Suprapubic skin (tissue), 4 donors: ENCODE results near the gene L1CAM. TPM values are rescaled to one million over a fixed set of nuclear protein-coding genes. Genes with fewer than 3 reads are reported as not detected.

ENCODE experiments used
- DNase-seq, 2 donors: peaks; one replicate each; pipeline ENCODE4 v3.0.0-alpha.2; 2019; ENCODE audit warnings: low spot score in 2 of 2
- H3K27ac ChIP-seq: fragments of 200-600 bp; sonication (generic); one replicate; pipeline ENCODE4 v1.5.1; 2019
- H3K27me3 ChIP-seq: fragments of 200-600 bp; sonication (generic); one replicate; pipeline ENCODE4 v1.5.1; 2019
- H3K36me3 ChIP-seq: fragments of 200-600 bp; sonication (generic); one replicate; pipeline ENCODE4 v1.5.1; 2019
- H3K4me1 ChIP-seq: fragments of 200-600 bp; sonication (generic); one replicate; pipeline ENCODE4 v1.5.1; 2019
- H3K4me3 ChIP-seq: fragments of 200-600 bp; sonication (generic); one replicate; pipeline ENCODE4 v1.5.1; 2019; ENCODE audit warnings: mild to moderate bottlenecking
- H3K9me3 ChIP-seq: fragments of 200-600 bp; sonication (generic); one replicate; pipeline ENCODE4 v1.5.1; 2019
- EP300 ChIP-seq: sonication (generic); formaldehyde crosslinking; IDR thresholded peaks from one replicate; pipeline ENCODE4 v1.6.1; 2017; ENCODE audit warnings: antibody characterized with exemption
- POLR2A ChIP-seq, 2 donors: fragments of 450-650 bp; IDR thresholded peaks; one replicate each; pipeline ENCODE4 v1.6.1; 2017; ENCODE audit warnings: antibody characterized with exemption in 2 of 2, mild to moderate bottlenecking in 2 of 2, moderate library complexity in 2 of 2
- POLR2AphosphoS5 ChIP-seq, 3 donors: sonication (generic); formaldehyde crosslinking; IDR thresholded peaks; one replicate each; pipeline ENCODE4 v1.6.1; 2017; ENCODE audit warnings: antibody characterized with exemption in 3 of 3
- WGBS: methylation state at CpG from one replicate; pipeline ENCODE4 v1.1.5; 2018; 5-methylcytosine and 5-hydroxymethylcytosine counted together
- total RNA-seq, 4 donors: library from RNA; depleted of rRNA; stranded (reverse); fragments of >200 nt; gene quantifications; one replicate each; pipeline ENCODE4 v1.1.0, GENCODE V29; 2016
- TF ChIP-seq, protein P1 (sequence below), 2 donors: fragments of 200-600 bp in 1 of 2; fragments of 450-650 bp in 1 of 2; sonication (generic) in 1 of 2; IDR thresholded peaks; one replicate each; pipeline ENCODE4 v1.5.1; 2016 to 2019; ENCODE audit warnings: antibody characterized with exemption in 2 of 2, mild to moderate bottlenecking in 1 of 2, moderate library complexity in 1 of 2

Gene L1CAM
- total RNA-seq, 4 donors from 2014 or later: 4.1 to 10.4 (median 8.5) TPM

DNA sequence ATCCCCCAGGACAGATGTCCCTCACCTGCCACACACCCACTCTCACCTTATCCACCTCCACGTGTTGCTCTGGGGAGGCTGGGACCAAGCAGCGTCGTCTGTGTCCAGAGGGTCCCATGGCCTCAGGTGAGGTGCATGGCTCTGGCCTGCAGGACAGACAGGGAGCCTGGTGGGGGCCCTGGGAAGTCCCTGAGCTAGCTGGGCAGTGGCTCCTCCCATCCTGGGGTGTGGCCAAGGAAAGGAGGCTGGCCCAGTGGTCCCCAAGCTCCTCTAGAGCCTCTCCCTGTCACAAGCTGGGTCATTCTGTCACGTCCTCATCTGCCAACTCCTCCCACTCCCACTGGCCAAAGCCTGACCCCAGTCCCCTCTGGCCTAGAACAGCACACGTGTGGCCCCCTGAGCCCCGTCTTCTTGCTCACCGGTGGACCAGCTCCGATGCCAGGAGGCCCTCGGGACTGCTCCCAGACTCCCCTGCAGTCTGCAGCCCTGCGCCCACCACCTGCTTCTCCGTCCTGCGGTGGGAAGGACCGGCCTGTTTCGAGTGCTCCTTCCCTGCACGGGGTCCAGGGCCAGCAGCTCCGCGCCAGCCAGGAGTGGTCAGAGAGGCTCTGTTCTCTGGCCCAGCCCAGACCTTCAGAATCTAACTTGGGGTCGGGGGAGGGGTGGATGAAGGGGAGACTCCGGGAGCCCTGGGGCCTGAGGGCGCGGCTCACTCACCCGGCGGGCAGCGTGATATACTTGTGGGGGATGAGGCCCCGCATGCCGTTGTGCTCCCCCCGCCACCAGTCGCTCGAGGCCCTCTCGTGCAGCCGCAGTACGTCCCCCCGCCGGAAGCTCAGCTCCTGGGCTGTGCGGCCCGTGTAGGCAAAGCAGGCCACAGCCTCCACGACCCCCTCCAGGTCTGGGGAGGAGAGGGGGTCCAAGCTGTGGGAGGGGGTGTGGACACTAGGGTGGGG lies 23.3 kb upstream of the L1CAM start:
- Histone ChIP-seq H3K4me1 (peaks cover 2% of the 10 kb centered on the region), H3K9me3 (no peaks in the 10 kb centered on the region), H3K27ac (no peak overlapping the region), H3K27me3 (no peaks in the 10 kb centered on the region), H3K4me3 (no peak overlapping the region), H3K36me3 (no peaks in the 10 kb centered on the region)
- no peak for DNase-seq
- TF ChIP-seq, protein P1, sequence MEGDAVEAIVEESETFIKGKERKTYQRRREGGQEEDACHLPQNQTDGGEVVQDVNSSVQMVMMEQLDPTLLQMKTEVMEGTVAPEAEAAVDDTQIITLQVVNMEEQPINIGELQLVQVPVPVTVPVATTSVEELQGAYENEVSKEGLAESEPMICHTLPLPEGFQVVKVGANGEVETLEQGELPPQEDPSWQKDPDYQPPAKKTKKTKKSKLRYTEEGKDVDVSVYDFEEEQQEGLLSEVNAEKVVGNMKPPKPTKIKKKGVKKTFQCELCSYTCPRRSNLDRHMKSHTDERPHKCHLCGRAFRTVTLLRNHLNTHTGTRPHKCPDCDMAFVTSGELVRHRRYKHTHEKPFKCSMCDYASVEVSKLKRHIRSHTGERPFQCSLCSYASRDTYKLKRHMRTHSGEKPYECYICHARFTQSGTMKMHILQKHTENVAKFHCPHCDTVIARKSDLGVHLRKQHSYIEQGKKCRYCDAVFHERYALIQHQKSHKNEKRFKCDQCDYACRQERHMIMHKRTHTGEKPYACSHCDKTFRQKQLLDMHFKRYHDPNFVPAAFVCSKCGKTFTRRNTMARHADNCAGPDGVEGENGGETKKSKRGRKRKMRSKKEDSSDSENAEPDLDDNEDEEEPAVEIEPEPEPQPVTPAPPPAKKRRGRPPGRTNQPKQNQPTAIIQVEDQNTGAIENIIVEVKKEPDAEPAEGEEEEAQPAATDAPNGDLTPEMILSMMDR (IDR thresholded peaks at IDR 0.05): no peak
- TF ChIP-seq POLR2AphosphoS5 (IDR thresholded peaks at IDR 0.05): no peak
- TF ChIP-seq EP300: no peak
- no peak for TF ChIP-seq POLR2A (IDR thresholded peaks at IDR 0.05)
- 77% methylated on average over 15 of the region's 37 CpGs for WGBS

DNA sequence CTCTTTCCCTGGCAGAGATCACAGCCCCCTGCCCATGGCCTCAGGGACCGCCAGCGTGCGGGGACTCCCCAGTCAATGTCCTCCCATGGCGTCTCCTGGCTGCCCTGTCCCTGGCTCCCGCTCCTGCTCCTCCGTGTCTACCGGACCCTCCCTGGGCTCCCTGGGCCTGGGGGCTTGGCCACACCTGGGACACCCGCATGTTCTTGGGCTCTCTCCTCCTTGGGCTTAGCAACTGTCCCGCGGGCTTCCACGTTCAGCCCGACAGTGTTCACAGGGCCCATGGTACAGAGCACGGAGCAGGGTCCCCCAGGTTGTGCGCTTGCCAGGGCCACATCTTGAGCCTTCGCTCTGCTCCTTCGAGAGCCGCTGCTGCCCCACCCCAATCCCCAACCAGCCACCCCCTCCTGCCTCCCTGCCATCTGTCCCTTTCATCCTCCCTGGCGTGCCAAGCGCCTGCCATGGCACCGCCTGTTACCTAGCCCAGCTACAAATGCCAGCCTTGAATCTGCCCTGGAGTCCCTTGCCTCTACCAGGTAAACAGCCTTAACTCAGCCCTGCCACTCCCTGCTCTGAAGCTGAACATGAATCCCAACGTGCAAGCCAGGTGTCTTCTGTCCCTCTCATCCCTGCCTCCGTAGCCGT lies 22.4 kb upstream of the L1CAM start:
- H3K36me3 ChIP-seq: no peaks in the 10 kb centered on the region
- no peaks in the 10 kb centered on the region for H3K9me3 ChIP-seq
- no peak for DNase-seq
- 80% methylated on average over 19 of the region's 23 CpGs for WGBS
- H3K4me1 ChIP-seq: peaks cover 11% of the 10 kb centered on the region
- H3K27me3 ChIP-seq: no peaks in the 10 kb centered on the region
- H3K27ac ChIP-seq: no peak overlapping the region
- no peak overlapping the region for H3K4me3 ChIP-seq
- TF ChIP-seq POLR2AphosphoS5 (IDR thresholded peaks at IDR 0.05) (no peak), POLR2A (IDR thresholded peaks at IDR 0.05) (no peak), EP300 (no peak)
- TF ChIP-seq, protein P1 (IDR thresholded peaks at IDR 0.05): no peak

- Histone ChIP-seq H3K27ac (no peak overlapping the region), H3K36me3 (no peaks in the 10 kb centered on the region), H3K4me3 (no peak overlapping the region), H3K4me1 (peaks cover 11% of the 10 kb centered on the region), H3K27me3 (no peaks in the 10 kb centered on the region), H3K9me3 (no peaks in the 10 kb centered on the region)
- TF ChIP-seq EP300 (no peak), POLR2AphosphoS5 (IDR thresholded peaks at IDR 0.05) (no peak), POLR2A (IDR thresholded peaks at IDR 0.05) (no peak)
- TF ChIP-seq, protein P1 (IDR thresholded peaks at IDR 0.05): no peak
- WGBS: 75% methylated on average over 10 of the region's 12 CpGs
- no peak for DNase-seq
Measured at GRCh38 chrX:153907456-153907855, 21.5 kb upstream of the L1CAM start.

DNA sequence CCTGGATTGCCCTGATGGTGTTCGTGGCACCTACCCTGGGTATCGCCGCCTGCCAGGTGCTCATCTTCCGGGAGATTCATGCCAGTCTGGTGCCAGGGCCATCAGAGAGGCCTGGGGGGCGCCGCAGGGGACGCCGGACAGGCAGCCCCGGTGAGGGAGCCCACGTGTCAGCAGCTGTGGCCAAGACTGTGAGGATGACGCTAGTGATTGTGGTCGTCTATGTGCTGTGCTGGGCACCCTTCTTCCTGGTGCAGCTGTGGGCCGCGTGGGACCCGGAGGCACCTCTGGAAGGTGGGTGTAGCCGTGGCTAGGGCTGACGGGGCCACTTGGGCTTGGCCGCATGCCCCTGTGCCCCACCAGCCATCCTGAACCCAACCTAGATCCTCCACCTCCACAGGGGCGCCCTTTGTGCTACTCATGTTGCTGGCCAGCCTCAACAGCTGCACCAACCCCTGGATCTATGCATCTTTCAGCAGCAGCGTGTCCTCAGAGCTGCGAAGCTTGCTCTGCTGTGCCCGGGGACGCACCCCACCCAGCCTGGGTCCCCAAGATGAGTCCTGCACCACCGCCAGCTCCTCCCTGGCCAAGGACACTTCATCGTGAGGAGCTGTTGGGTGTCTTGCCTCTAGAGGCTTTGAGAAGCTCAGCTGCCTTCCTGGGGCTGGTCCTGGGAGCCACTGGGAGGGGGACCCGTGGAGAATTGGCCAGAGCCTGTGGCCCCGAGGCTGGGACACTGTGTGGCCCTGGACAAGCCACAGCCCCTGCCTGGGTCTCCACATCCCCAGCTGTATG lies 20.3 kb upstream of the L1CAM start:
- TF ChIP-seq EP300 (no peak), POLR2A (IDR thresholded peaks at IDR 0.05) (no peak)
- TF ChIP-seq, protein P1 (IDR thresholded peaks at IDR 0.05): no peak
- H3K27ac ChIP-seq: no peak overlapping the region
- no peaks in the 10 kb centered on the region for H3K36me3 ChIP-seq
- H3K27me3 ChIP-seq: no peaks in the 10 kb centered on the region
- 78% methylated on average over 9 of the region's 27 CpGs for WGBS
- H3K9me3 ChIP-seq: no peaks in the 10 kb centered on the region
- no peak for DNase-seq
- peaks cover 14% of the 10 kb centered on the region for H3K4me1 ChIP-seq
- no peak overlapping the region for H3K4me3 ChIP-seq
